Non-pigmented ciliary epithelial cell (primary cell): Measurements from ENCODE around the gene MVD.
"Not testable (repeated sequence)": the region's sequence is repeated elsewhere in the genome, so short reads cannot be mapped to it uniquely, and the experiment has no call there.

ENCODE experiments used
- DNase-seq: peaks from one replicate; pipeline ENCODE4 v3.0.0-alpha.2; 2010; ENCODE audit warnings: low read depth

The MVD gene

GRCh38 chr16:88681709-88682451 is 19.0 kb upstream of the MVD start:
- no peak for DNase-seq

GRCh38 chr16:88681084-88681680 is 18.3 kb upstream of the MVD start:
- no peak for DNase-seq

GRCh38 chr16:88680554-88681083 is 17.7 kb upstream of the MVD start:
- DNase-seq: no peak

- DNase-seq: no peak
Measured at GRCh38 chr16:88678224-88678979, 15.5 kb upstream of the MVD start.

GRCh38 chr16:88677721-88678120 is 14.8 kb upstream of the MVD start:
- no peak for DNase-seq

- no peak for DNase-seq
Measured at GRCh38 chr16:88676502-88677242, 13.8 kb upstream of the MVD start.

GRCh38 chr16:88673716-88674379 is 11.0 kb upstream of the MVD start:
- no peak for DNase-seq

GRCh38 chr16:88672776-88673175 is 9.9 kb upstream of the MVD start:
- no peak for DNase-seq

GRCh38 chr16:88671806-88672205 is 8.9 kb upstream of the MVD start:
- no peak for DNase-seq

- no peak for DNase-seq
Measured at GRCh38 chr16:88669980-88670379, 7.1 kb upstream of the MVD start.

- DNase-seq: not testable (repeated sequence)
Measured at GRCh38 chr16:88669493-88669892, 6.6 kb upstream of the MVD start.

GRCh38 chr16:88667461-88667860 is 4.6 kb upstream of the MVD start:
- DNase-seq: no peak

- no peak for DNase-seq
Measured at GRCh38 chr16:88665570-88665969, 2.7 kb upstream of the MVD start.

- DNase-seq: no peak
Measured at GRCh38 chr16:88665148-88665547, 2.3 kb upstream of the MVD start.

GRCh38 chr16:88662222-88662842 is 559 bp downstream of the MVD start:
- no peak for DNase-seq

GRCh38 chr16:88661468-88661867 is 1.4 kb downstream of the MVD start:
- DNase-seq: no peak

GRCh38 chr16:88659160-88659559 is 3.7 kb downstream of the MVD start:
- DNase-seq: no peak

GRCh38 chr16:88658714-88659113 is 4.2 kb downstream of the MVD start:
- no peak for DNase-seq

GRCh38 chr16:88657371-88657770 is 5.5 kb downstream of the MVD start:
- no peak for DNase-seq

- DNase-seq: no peak
Measured at GRCh38 chr16:88656291-88656980, 6.5 kb downstream of the MVD start.
